ENCODE measurements around the gene TEX35. TPM values are rescaled to one million over a fixed set of nuclear protein-coding genes. Genes with fewer than 3 reads are reported as not detected.
A peak's percentile ranks its signal among the peaks of the same experiment; 100 is the strongest.

The TEX35 gene
- total RNA-seq, 1 donor from 2014 or later = not detected

DNA sequence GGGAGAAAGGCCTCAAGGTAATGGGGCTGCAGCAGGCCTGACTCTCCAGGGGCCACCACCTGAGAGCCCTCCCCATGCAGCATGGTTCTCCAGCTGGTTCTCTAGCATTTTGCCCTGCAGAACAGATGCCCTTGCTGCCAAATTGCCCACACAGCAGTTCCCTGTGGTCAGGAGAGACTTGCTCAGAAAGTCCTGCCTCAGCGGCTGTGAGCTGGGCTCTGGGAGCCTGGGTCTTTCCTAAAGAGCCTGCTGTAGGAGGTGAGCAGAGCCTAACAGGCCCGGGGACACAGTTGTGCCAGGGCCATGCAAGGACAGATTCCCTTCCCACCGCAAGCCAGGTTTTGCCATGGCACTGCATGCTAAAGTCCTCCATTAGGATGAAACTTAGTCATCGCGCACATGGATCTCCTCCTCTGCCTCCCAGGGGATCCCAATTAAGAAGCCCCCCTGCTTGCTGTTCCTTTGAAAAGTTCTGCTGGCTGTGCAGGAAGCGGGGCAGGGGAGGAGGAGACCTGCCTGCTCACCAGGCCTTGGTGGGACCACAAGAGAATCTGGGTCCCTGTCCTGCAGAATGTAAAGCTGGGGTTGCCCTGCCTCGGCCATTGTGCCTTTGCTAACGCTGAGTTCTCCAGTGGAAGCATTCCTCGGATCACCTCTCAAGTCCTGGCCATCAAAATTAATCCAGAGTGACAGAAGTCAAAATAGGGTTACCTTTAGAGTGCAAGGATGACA lies 21.4 kb downstream of the TEX35 start:
- TF ChIP-seq, protein P1, sequence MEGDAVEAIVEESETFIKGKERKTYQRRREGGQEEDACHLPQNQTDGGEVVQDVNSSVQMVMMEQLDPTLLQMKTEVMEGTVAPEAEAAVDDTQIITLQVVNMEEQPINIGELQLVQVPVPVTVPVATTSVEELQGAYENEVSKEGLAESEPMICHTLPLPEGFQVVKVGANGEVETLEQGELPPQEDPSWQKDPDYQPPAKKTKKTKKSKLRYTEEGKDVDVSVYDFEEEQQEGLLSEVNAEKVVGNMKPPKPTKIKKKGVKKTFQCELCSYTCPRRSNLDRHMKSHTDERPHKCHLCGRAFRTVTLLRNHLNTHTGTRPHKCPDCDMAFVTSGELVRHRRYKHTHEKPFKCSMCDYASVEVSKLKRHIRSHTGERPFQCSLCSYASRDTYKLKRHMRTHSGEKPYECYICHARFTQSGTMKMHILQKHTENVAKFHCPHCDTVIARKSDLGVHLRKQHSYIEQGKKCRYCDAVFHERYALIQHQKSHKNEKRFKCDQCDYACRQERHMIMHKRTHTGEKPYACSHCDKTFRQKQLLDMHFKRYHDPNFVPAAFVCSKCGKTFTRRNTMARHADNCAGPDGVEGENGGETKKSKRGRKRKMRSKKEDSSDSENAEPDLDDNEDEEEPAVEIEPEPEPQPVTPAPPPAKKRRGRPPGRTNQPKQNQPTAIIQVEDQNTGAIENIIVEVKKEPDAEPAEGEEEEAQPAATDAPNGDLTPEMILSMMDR (IDR thresholded peaks at IDR 0.05) = no peak
- Mint-ChIP-seq H3K36me3 (ENCODE audit: unreplicated experiment) (no peaks in the 10 kb centered on the region), H3K27me3 (ENCODE audit: unreplicated experiment) (no peaks in the 10 kb centered on the region), H3K27ac (ENCODE audit: unreplicated experiment) (no peak overlapping the region), H3K4me3 (ENCODE audit: unreplicated experiment) (no peak overlapping the region), H3K4me1 (ENCODE audit: unreplicated experiment) (peaks cover 46% of the 10 kb centered on the region), H3K9me3 (ENCODE audit: unreplicated experiment) (no peaks in the 10 kb centered on the region)
- no peak for DNase-seq (ENCODE audit: extremely low spot score, unreplicated experiment)

DNA sequence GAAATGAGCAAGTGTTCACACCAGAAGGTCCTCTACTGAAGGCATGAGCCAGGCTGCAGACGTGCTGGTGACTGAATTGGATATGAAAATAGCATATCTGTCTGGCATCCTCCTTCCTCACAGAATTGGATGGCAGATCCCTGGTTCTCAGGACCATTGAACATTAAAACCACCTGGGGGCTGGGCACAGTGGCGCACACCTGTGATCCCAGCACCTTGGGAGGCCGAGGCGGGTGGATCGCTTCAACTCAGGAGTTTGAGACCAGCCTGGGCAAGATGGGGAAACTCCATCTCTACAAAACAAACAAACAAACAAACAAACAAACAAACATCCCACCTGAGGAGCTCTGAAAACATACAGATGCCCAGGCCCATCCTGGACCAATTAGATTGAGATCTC lies 23.4 kb downstream of the TEX35 start:
- DNase-seq (ENCODE audit: extremely low spot score, unreplicated experiment) = no peak
- H3K27ac Mint-ChIP-seq (ENCODE audit: unreplicated experiment) = no peak overlapping the region
- TF ChIP-seq, protein P1 (IDR thresholded peaks at IDR 0.05) = no peak
- no peak overlapping the region for H3K4me3 Mint-ChIP-seq (ENCODE audit: unreplicated experiment)
- H3K36me3 Mint-ChIP-seq (ENCODE audit: unreplicated experiment) = no peaks in the 10 kb centered on the region
- H3K27me3 Mint-ChIP-seq (ENCODE audit: unreplicated experiment) = no peaks in the 10 kb centered on the region
- peaks cover 42% of the 10 kb centered on the region for H3K4me1 Mint-ChIP-seq (ENCODE audit: unreplicated experiment)
- no peaks in the 10 kb centered on the region for H3K9me3 Mint-ChIP-seq (ENCODE audit: unreplicated experiment)

DNA sequence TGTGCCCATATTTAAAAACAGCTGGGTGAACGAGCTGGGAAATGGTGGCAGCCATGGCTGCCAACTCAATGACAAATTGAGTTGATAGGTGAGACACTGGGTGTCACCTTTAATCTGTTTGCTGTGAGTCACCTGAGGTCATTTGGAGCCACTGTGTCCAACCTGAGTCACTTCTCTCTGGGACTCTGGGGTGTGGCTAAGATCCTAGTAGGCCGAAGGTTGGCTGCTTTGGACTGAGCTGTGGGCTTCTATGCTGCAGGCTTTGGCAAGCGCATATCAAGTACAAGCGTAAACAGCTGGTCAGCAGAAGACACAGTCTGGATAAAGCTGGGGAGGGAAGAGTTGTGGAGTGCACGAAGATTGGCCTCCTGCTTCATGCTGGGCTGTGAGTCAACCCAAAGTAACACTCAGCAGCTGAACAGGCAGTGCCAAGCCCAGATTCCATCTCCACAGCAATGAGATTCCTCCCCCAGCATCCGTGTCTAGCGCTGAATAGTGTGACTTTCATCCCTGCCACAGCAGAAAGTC lies 24.0 kb downstream of the TEX35 start:
- peak overlapping the region; percentile 65 for H3K27ac Mint-ChIP-seq (ENCODE audit: unreplicated experiment)
- TF ChIP-seq, protein P1 (IDR thresholded peaks at IDR 0.05) = no peak
- no peaks in the 10 kb centered on the region for H3K9me3 Mint-ChIP-seq (ENCODE audit: unreplicated experiment)
- no peaks in the 10 kb centered on the region for H3K27me3 Mint-ChIP-seq (ENCODE audit: unreplicated experiment)
- H3K4me1 Mint-ChIP-seq (ENCODE audit: unreplicated experiment) = peaks cover 42% of the 10 kb centered on the region
- H3K36me3 Mint-ChIP-seq (ENCODE audit: unreplicated experiment) = no peaks in the 10 kb centered on the region
- H3K4me3 Mint-ChIP-seq (ENCODE audit: unreplicated experiment) = no peak overlapping the region
- no peak for DNase-seq (ENCODE audit: extremely low spot score, unreplicated experiment)

DNA sequence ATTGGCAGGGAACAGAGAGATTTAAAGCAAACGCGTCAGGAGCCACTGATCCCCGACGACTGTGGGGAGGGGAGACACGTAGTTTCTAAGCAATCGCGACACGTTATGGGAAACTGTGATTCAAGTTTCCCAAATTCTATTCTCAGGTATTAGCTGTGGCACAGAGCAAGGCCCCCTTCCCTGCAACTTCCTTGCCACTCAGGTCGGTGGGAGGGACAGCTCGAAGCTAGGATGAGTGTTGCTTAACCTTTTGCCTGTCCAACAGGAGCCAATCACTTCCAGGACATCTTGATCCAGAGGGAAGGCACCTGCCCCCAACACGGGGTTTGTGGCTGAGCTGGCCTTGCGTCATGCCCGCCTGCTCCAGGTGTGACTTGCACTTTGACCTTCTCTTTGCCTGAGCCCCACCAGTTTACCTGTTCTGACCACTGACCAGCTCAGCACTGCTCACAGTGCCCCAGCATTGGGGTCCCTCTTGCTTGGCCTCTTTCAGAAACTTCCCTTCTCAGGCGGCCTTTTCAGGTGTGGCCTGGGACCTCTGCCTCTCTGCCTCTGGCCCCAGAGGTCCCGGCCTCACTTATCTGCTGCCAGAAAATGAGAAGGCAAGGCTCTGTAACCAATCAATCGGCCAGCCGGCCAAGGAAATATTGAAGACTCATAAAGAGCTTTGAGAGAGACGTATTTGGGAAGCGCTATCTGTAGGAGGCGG lies 24.6 kb downstream of the TEX35 start:
- H3K4me3 Mint-ChIP-seq (ENCODE audit: unreplicated experiment) = no peak overlapping the region
- H3K4me1 Mint-ChIP-seq (ENCODE audit: unreplicated experiment) = peaks cover 41% of the 10 kb centered on the region
- no peaks in the 10 kb centered on the region for H3K27me3 Mint-ChIP-seq (ENCODE audit: unreplicated experiment)
- TF ChIP-seq, protein P1 (IDR thresholded peaks at IDR 0.05) = no peak
- DNase-seq (ENCODE audit: extremely low spot score, unreplicated experiment) = no peak
- no peaks in the 10 kb centered on the region for H3K9me3 Mint-ChIP-seq (ENCODE audit: unreplicated experiment)
- H3K27ac Mint-ChIP-seq (ENCODE audit: unreplicated experiment) = peak overlapping the region; percentile 65
- H3K36me3 Mint-ChIP-seq (ENCODE audit: unreplicated experiment) = no peaks in the 10 kb centered on the region
